PC-3 (cell line): ENCODE results near the gene TMEM239. TPM values are rescaled to one million over a fixed set of nuclear protein-coding genes. Genes with fewer than 3 reads are reported as not detected.

Experiments used
- ATAC-seq: fragments of 200-7000 bp; cut with Tn5 transposase; 2 replicates; pipeline ENCODE4 v1.9.1; 2020; ENCODE audit warnings: mild to moderate bottlenecking, moderate library complexity
- BruUV-seq: library from RNA; stranded (reverse); fragments of 400-500 nt; replicated peaks from 2 replicates; lab custom pipeline; 2021; lab: Mats Ljungman, UMichigan
- CTCF ChIA-PET: fragments of 300-600 bp; sonication (Branson Sonifier 250); formaldehyde crosslinking; loops from one replicate; lab custom pipeline; 2022; ENCODE audit warnings: antibody characterized with exemption; lab: Charles Lee
- POLR2A ChIA-PET: fragments of 300-600 bp; sonication (Branson Sonifier 250); formaldehyde crosslinking; loops from one replicate; lab custom pipeline; 2022; ENCODE audit warnings: antibody characterized with exemption; ENCODE audit not compliant: unreplicated experiment; lab: Charles Lee
- DNase-seq: peaks from one replicate; pipeline ENCODE4 v3.0.0-alpha.2; 2015
- H2AFZ ChIP-seq: fragments of 300-600 bp; sonication (generic); 2 replicates; pipeline ENCODE4 v1.6.0; 2016; ENCODE audit warnings: antibody characterized with exemption, low read length
- H3F3A ChIP-seq: fragments of 300-600 bp; sonication (generic); one replicate; pipeline ENCODE4 v1.6.0; 2017; ENCODE audit warnings: antibody characterized with exemption, low read length, control low read depth, mild to moderate bottlenecking; ENCODE audit not compliant: unreplicated experiment
- H3K27ac ChIP-seq: fragments of 300-600 bp; sonication (generic); 2 replicates; pipeline ENCODE4 v1.5.1; 2016; ENCODE audit warnings: mild to moderate bottlenecking, low read length
- H3K27me3 ChIP-seq: fragments of 300-600 bp; sonication (generic); 2 replicates; pipeline ENCODE4 v1.6.1; 2016; ENCODE audit warnings: low read length, mixed read lengths
- H3K36me3 ChIP-seq: fragments of 300-600 bp; sonication (generic); 2 replicates; pipeline ENCODE4 v1.6.1; 2016; ENCODE audit warnings: low read depth, mixed run types, low read length, mixed read lengths
- H3K4me1 ChIP-seq: fragments of 300-600 bp; sonication (generic); 2 replicates; pipeline ENCODE4 v1.5.1; 2016; ENCODE audit warnings: low read length; ENCODE audit not compliant: insufficient read depth
- H3K4me2 ChIP-seq: fragments of 300-600 bp; sonication (generic); 2 replicates; pipeline ENCODE4 v1.6.0; 2016; ENCODE audit warnings: low read length
- H3K4me3 ChIP-seq: fragments of 300-600 bp; sonication (generic); 2 replicates; pipeline ENCODE4 v1.5.1; 2016; ENCODE audit warnings: mild to moderate bottlenecking, low read length, mixed read lengths
- H3K79me2 ChIP-seq: fragments of 300-600 bp; sonication (generic); 2 replicates; pipeline ENCODE4 v1.6.1; 2017; ENCODE audit warnings: low read length, mixed read lengths
- H3K9ac ChIP-seq: fragments of 300-600 bp; sonication (generic); 2 replicates; pipeline ENCODE4 v1.6.0; 2016; ENCODE audit warnings: mild to moderate bottlenecking, low read length
- H3K9me2 ChIP-seq: fragments of 300-600 bp; sonication (generic); replicated peaks from 2 replicates; pipeline ENCODE4 v1.6.1; 2016; ENCODE audit warnings: mixed run types, low read length, mixed read lengths
- H3K9me3 ChIP-seq: fragments of 300-600 bp; sonication (generic); 2 replicates; pipeline ENCODE4 v1.6.1; 2016; ENCODE audit warnings: low read length, mixed read lengths
- H4K20me1 ChIP-seq: fragments of 300-600 bp; sonication (generic); 2 replicates; pipeline ENCODE4 v1.6.1; 2016; ENCODE audit warnings: low read length, mixed read lengths
- EZH2 ChIP-seq: fragments of 300-600 bp; sonication (generic); IDR thresholded peaks from one replicate; pipeline ENCODE4 v1.6.1; 2017; ENCODE audit warnings: antibody characterized with exemption, mild to moderate bottlenecking, low read length; ENCODE audit not compliant: unreplicated experiment
- EZH2phosphoT487 ChIP-seq: fragments of 300-600 bp; sonication (generic); IDR thresholded peaks from 2 replicates; pipeline ENCODE4 v1.6.1; 2018; ENCODE audit warnings: mild to moderate bottlenecking, antibody characterized with exemption, low read length, borderline replicate concordance
- intact Hi-C: fragments of 100-400 bp; cut with micrococcal nuclease; formaldehyde crosslinking; loops from 2 replicates; pipeline ENCODE4 v1.9.0; 2023
- total RNA-seq: library from RNA; depleted of rRNA; stranded (reverse); fragments of >200 nt; gene quantifications from 2 replicates; pipeline ENCODE4 v1.2.3, GENCODE V29; 2014
- TF ChIP-seq, protein P1 (sequence below): fragments of 300-600 bp; sonication (generic); conservative IDR thresholded peaks from 2 replicates; pipeline ENCODE4 v1.5.1; 2017; ENCODE audit warnings: antibody characterized with exemption, low read depth, mild to moderate bottlenecking, low read length

TMEM239 gene
- total RNA-seq, 1 experiment from 2014 or later: 0.04 TPM

GRCh38 chr20:2845607-2846006 lies 29.4 kb downstream of the TMEM239 start:
- CTCF ChIA-PET: no interaction called here
- ATAC-seq: no peak
- intact Hi-C loops: no loop called here

DNA sequence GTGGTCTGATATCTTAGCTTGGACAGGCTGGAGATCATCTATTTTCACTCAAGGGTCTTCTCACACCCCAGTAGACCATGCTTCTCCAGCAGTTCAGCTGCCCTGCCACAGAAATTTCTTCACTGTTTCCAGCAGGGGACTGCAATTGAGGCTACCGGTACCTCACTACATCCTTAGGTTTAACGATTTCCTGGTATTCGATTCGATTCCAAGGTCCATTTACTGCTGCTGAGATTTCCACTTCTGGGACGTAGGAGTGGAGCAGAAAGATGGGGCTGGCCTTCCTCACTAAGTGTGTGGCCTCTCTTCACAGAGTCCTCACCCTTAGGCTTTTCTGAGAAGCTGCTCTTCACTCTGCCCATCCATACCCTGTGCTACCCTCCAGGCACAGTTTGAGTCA lies 30.5 kb downstream of the TMEM239 start:
- intact Hi-C loops: no loop called here

More at GRCh38 chr20:2845607-2846006, 29.4 kb downstream of the TMEM239 start:
- no peaks in the 10 kb centered on the region for H3K9me2 ChIP-seq
- H3K9ac ChIP-seq: no peak overlapping the region
- H2AFZ ChIP-seq: no peak overlapping the region
- no peak for DNase-seq
- TF ChIP-seq EZH2phosphoT487 (no peak), EZH2 (no peak)
- TF ChIP-seq, protein P1, sequence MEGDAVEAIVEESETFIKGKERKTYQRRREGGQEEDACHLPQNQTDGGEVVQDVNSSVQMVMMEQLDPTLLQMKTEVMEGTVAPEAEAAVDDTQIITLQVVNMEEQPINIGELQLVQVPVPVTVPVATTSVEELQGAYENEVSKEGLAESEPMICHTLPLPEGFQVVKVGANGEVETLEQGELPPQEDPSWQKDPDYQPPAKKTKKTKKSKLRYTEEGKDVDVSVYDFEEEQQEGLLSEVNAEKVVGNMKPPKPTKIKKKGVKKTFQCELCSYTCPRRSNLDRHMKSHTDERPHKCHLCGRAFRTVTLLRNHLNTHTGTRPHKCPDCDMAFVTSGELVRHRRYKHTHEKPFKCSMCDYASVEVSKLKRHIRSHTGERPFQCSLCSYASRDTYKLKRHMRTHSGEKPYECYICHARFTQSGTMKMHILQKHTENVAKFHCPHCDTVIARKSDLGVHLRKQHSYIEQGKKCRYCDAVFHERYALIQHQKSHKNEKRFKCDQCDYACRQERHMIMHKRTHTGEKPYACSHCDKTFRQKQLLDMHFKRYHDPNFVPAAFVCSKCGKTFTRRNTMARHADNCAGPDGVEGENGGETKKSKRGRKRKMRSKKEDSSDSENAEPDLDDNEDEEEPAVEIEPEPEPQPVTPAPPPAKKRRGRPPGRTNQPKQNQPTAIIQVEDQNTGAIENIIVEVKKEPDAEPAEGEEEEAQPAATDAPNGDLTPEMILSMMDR: no peak
- no TSS peak for BruUV-seq
- H3K79me2 ChIP-seq: peaks cover 17% of the 10 kb centered on the region
- H3K4me3 ChIP-seq: no peak overlapping the region
- H4K20me1 ChIP-seq: no peaks in the 10 kb centered on the region
- H3K27me3 ChIP-seq: no peaks in the 10 kb centered on the region
- H3K27ac ChIP-seq: no peak overlapping the region
- no peaks in the 10 kb centered on the region for H3K9me3 ChIP-seq
- no peaks in the 10 kb centered on the region for H3K36me3 ChIP-seq
- POLR2A ChIA-PET: no interaction called here
- H3F3A ChIP-seq: no peaks in the 10 kb centered on the region
- no peak overlapping the region for H3K4me2 ChIP-seq
- H3K4me1 ChIP-seq: peaks cover 5% of the 10 kb centered on the region; the same call in 1 of the 2 replicates

DNA sequence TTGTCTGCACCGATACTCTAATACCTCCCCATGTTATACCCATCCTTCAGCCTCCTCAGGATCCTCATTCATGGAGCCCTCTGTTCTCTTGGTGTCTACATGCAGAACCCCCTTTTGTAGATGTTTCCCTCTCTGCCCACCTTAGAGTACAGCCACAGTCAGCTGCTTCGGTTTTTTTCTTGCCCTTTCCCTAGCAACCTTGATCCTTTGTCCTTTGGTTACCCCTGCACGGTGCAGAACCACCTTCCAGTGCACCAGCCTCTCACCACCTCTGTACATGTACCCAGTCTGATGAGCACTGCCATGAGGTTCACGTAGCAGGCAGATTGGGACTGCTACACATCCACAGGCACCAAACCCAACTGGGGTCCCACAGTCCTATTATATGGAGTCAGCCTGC lies 31.6 kb downstream of the TMEM239 start:
- Histone ChIP-seq H3K9me2 (no peaks in the 10 kb centered on the region), H3K4me2 (no peak overlapping the region), H3K9me3 (no peaks in the 10 kb centered on the region), H3K4me3 (no peak overlapping the region), H4K20me1 (no peaks in the 10 kb centered on the region), H3K9ac (no peak overlapping the region), H3K36me3 (no peaks in the 10 kb centered on the region), H3K4me1 (no peaks in the 10 kb centered on the region), H3K27me3 (no peaks in the 10 kb centered on the region), H2AFZ (no peak overlapping the region), H3K79me2 (0 out of 2 replicates have a peak, but pooled peaks cover 4% of the 10 kb centered on the region), H3F3A (no peaks in the 10 kb centered on the region), H3K27ac (no peak overlapping the region)
- ChIA-PET CTCF (no interaction called here), POLR2A (no interaction called here)
- BruUV-seq: no TSS peak
- ATAC-seq (no peak), DNase-seq (no peak)
- TF ChIP-seq EZH2phosphoT487: no peak
- TF ChIP-seq EZH2: no peak
- TF ChIP-seq, protein P1: no peak
- intact Hi-C loops: no loop called here

More for the DNA sequence above, 30.5 kb downstream of the TMEM239 start:
- H3K9ac ChIP-seq: no peak overlapping the region
- TF ChIP-seq, protein P1: no peak
- TF ChIP-seq EZH2phosphoT487: no peak
- TF ChIP-seq EZH2: no peak
- H2AFZ ChIP-seq: no peak overlapping the region
- POLR2A ChIA-PET: no interaction called here
- peaks cover 8% of the 10 kb centered on the region for H3K79me2 ChIP-seq
- H3K9me3 ChIP-seq: no peaks in the 10 kb centered on the region
- H4K20me1 ChIP-seq: no peaks in the 10 kb centered on the region
- no peaks in the 10 kb centered on the region for H3F3A ChIP-seq
- no peaks in the 10 kb centered on the region for H3K4me1 ChIP-seq
- no peak overlapping the region for H3K27ac ChIP-seq
- no peak overlapping the region for H3K4me2 ChIP-seq
- CTCF ChIA-PET: no interaction called here
- DNase-seq: no peak
- H3K9me2 ChIP-seq: no peaks in the 10 kb centered on the region
- H3K4me3 ChIP-seq: no peak overlapping the region
- no peaks in the 10 kb centered on the region for H3K27me3 ChIP-seq
- ATAC-seq: no peak
- no peaks in the 10 kb centered on the region for H3K36me3 ChIP-seq
- BruUV-seq: no TSS peak
